K562 (cell line): ENCODE measurements around the gene VRK3. TPM values are rescaled to one million over a fixed set of nuclear protein-coding genes. Genes with fewer than 3 reads are reported as not detected.

Experiments
- BCOR ChIP-seq: fragments of 450-650 bp; IDR thresholded peaks from 2 replicates; pipeline ENCODE4 v1.6.1; 2016
- CBFB ChIP-seq: sonication (generic); formaldehyde crosslinking; IDR thresholded peaks from 2 replicates; pipeline ENCODE4 v1.4.0; 2020; ENCODE audit warnings: mild to moderate bottlenecking, missing genetic modification reagents
- CHD1 ChIP-seq: fragments of 200-600 bp; sonication (generic); IDR thresholded peaks from one replicate; pipeline ENCODE4 v1.6.1; 2012; ENCODE audit warnings: mild to moderate bottlenecking, moderate library complexity, low read length, inconsistent platforms
- ELF1 ChIP-seq: fragments of 200-800 bp; sonication (Bioruptor generic); IDR thresholded peaks from 2 replicates; pipeline ENCODE4 v1.6.1; 2016; ENCODE audit warnings: missing genetic modification characterization, missing compliant biosample characterization
- EP400 ChIP-seq: fragments of 450-650 bp; IDR thresholded peaks from 2 replicates; pipeline ENCODE4 v1.6.1; 2017; ENCODE audit warnings: antibody characterized with exemption, mild to moderate bottlenecking, moderate library complexity
- GABPB1 ChIP-seq: sonication (generic); formaldehyde crosslinking; IDR thresholded peaks from 2 replicates; pipeline ENCODE4 v1.8.0; 2022; ENCODE audit warnings: mild to moderate bottlenecking, missing genetic modification reagents
- HNRNPL ChIP-seq: fragments of 200-400 bp; formaldehyde crosslinking; IDR thresholded peaks from 2 replicates; pipeline ENCODE4 v1.6.1; 2017; ENCODE audit warnings: low read depth, mild to moderate bottlenecking, low read length
- MCM2 ChIP-seq: fragments of 450-650 bp; IDR thresholded peaks from 2 replicates; pipeline ENCODE4 v1.6.1; 2017; ENCODE audit warnings: low read depth, mild to moderate bottlenecking
- NFRKB ChIP-seq: fragments of 450-650 bp; IDR thresholded peaks from 2 replicates; pipeline ENCODE4 v1.6.1; 2016; ENCODE audit warnings: low read depth
- POLR2A ChIP-seq: fragments of 450-650 bp; conservative IDR thresholded peaks from 2 replicates; pipeline ENCODE4 v1.6.1; 2016
- PTBP1 ChIP-seq: fragments of 200-400 bp; formaldehyde crosslinking; IDR thresholded peaks from 2 replicates; pipeline ENCODE4 v1.6.1; 2017; ENCODE audit warnings: low read depth, low read length
- RNF2 ChIP-seq: sonication (generic); IDR thresholded peaks from 2 replicates; pipeline ENCODE4 v1.6.1; 2016
- SETDB1 ChIP-seq: IDR thresholded peaks from one replicate; pipeline ENCODE4 v1.6.1; 2012; ENCODE audit warnings: low read length, control low read depth, inconsistent platforms
- TCF7 ChIP-seq: sonication (generic); IDR thresholded peaks from 2 replicates; pipeline ENCODE4 v1.6.1; 2016; ENCODE audit warnings: antibody characterized with exemption, borderline replicate concordance
- ZC3H4 ChIP-seq: sonication (generic); formaldehyde crosslinking; IDR thresholded peaks from 2 replicates; pipeline ENCODE4 v1.9.0; 2021; ENCODE audit warnings: missing genetic modification reagents, borderline replicate concordance
- ZNF696 ChIP-seq: fragments of 250-450 bp; sonication (Bioruptor Pico); conservative IDR thresholded peaks from 2 replicates; pipeline ENCODE4 v1.4.0; 2020; ENCODE audit warnings: mild to moderate bottlenecking, moderate library complexity
- ZNF75A ChIP-seq: fragments of 450-650 bp; formaldehyde crosslinking; IDR thresholded peaks from 2 replicates; pipeline ENCODE4 v1.4.0; 2020; ENCODE audit warnings: mild to moderate bottlenecking
- ZZZ3 ChIP-seq: fragments of 450-650 bp; IDR thresholded peaks from 2 replicates; pipeline ENCODE4 v1.6.1; 2016; ENCODE audit warnings: antibody characterized with exemption, mild to moderate bottlenecking, moderate library complexity
- polyA plus RNA-seq, 8 experiments: library from polyadenylated mRNA; depleted of rRNA in 4 of 8; stranded (reverse) in 5 of 8; unstranded in 3 of 8; fragments of >200 nt; fragmentation: Nextera tagmentation in 2 of 8; fragmentation: Illumina TruSeq in 1 of 8; extraction: Ambion mirVana in 2 of 8; extraction: Trizol in 1 of 8; gene quantifications; 2 replicates each; pipeline versions ENCODE4 v1.2.1 to v1.2.3, GENCODE V29; 2011 to 2014; ENCODE audit warnings: inconsistent platforms in 1 of 8, missing spikeins in 1 of 8
- total RNA-seq, 7 experiments: library from RNA; depleted of rRNA in 6 of 7; stranded (reverse); fragments of >200 nt in 6 of 7; fragmentation: Illumina TruSeq in 2 of 7; extraction: Trizol in 2 of 7; gene quantifications; 2 replicates each; pipeline versions ENCODE4 v1.2.1 to v1.2.3, GENCODE V29; 2011 to 2021; ENCODE audit warnings: low replicate concordance in 1 of 7
- TF ChIP-seq, protein P1 (sequence below), 2 experiments: fragments of 450-650 bp in 1 of 2; sonication (generic) in 1 of 2; formaldehyde crosslinking in 1 of 2; IDR thresholded peaks; 2 replicates each; pipeline versions ENCODE4 v1.7.1 to v1.9.0; 2016 to 2022; ENCODE audit warnings: inconsistent platforms in 1 of 2, mild to moderate bottlenecking in 1 of 2, missing genetic modification reagents in 1 of 2
- TF ChIP-seq, protein P2 (sequence below): fragments of 450-650 bp; conservative IDR thresholded peaks from 2 replicates; pipeline ENCODE4 v1.6.1; 2016; ENCODE audit warnings: missing genetic modification characterization, low read depth, mild to moderate bottlenecking, control low read depth, missing compliant biosample characterization

VRK3 gene
- total and polyA plus RNA-seq, 9 of the 15 experiments (the other 6 are each of a cell fraction or from before 2014, with no cell fraction given): 25.6 to 94.3 (median 42.9) TPM

DNA sequence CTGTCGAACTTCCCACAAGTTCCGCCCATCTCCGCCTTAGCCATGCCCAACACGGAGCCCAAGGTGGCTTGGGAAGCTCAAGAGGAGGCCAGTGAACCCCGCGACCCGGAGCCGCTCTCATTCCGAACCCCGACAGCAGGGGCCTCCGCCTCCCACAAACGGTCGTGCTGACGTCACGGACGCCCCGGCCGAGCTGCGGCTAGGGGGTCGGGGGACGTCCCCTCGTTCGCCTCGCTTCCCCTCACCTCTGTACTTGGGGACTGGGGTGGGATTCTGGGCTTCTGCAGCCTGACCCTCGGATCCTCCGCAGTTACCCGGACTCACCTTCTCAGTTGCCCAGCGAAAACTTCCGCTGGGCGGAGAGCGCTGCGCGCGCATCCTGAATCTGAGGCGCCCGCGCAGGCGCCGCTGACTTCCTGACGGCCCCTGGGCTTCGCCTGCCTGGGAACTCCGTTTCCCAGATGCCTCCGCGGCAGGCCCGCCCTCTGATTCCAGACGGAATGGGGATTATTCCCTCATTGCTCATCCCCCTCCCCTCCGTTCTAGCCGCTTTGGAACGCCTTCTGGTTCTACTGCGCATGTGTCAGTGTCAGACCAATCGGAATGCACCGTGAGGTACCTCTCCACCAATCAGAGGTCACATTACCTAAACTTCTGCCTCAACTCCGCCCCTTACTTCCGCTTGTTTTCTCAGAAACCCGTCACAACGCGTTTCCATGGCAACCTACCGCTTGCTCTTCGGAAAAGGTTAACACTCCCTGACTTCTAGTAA, at the start of gene VRK3 (continued):
- TF ChIP-seq, protein P1, sequence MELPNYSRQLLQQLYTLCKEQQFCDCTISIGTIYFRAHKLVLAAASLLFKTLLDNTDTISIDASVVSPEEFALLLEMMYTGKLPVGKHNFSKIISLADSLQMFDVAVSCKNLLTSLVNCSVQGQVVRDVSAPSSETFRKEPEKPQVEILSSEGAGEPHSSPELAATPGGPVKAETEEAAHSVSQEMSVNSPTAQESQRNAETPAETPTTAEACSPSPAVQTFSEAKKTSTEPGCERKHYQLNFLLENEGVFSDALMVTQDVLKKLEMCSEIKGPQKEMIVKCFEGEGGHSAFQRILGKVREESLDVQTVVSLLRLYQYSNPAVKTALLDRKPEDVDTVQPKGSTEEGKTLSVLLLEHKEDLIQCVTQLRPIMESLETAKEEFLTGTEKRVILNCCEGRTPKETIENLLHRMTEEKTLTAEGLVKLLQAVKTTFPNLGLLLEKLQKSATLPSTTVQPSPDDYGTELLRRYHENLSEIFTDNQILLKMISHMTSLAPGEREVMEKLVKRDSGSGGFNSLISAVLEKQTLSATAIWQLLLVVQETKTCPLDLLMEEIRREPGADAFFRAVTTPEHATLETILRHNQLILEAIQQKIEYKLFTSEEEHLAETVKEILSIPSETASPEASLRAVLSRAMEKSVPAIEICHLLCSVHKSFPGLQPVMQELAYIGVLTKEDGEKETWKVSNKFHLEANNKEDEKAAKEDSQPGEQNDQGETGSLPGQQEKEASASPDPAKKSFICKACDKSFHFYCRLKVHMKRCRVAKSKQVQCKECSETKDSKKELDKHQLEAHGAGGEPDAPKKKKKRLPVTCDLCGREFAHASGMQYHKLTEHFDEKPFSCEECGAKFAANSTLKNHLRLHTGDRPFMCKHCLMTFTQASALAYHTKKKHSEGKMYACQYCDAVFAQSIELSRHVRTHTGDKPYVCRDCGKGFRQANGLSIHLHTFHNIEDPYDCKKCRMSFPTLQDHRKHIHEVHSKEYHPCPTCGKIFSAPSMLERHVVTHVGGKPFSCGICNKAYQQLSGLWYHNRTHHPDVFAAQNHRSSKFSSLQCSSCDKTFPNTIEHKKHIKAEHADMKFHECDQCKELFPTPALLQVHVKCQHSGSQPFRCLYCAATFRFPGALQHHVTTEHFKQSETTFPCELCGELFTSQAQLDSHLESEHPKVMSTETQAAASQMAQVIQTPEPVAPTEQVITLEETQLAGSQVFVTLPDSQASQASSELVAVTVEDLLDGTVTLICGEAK (IDR thresholded peaks at IDR 0.05): peak; percentile 77; the same call in 1 of the 2 replicates
- TF ChIP-seq, protein P1 (CRISPR knock-in tag; IDR thresholded peaks at IDR 0.05): no peak
- TF ChIP-seq SETDB1 (no peak), ZNF75A (CRISPR knock-in tag) (no peak), ELF1 (peak; percentile 93), CBFB (CRISPR knock-in tag) (no peak), BCOR (no peak), GABPB1 (CRISPR knock-in tag) (0 out of 2 replicates have a peak, but pooled peaks have one; percentile 20), ZC3H4 (CRISPR knock-in tag) (no peak), MCM2 (no peak), ZNF696 (no peak), RNF2 (no peak), NFRKB (no peak), POLR2A (peak; percentile 84), CHD1 (no peak), EP400 (peak; percentile 38; the same call in 1 of the 2 replicates), TCF7 (no peak), PTBP1 (no peak), ZZZ3 (no peak), HNRNPL (no peak)
- TF ChIP-seq, protein P2, sequence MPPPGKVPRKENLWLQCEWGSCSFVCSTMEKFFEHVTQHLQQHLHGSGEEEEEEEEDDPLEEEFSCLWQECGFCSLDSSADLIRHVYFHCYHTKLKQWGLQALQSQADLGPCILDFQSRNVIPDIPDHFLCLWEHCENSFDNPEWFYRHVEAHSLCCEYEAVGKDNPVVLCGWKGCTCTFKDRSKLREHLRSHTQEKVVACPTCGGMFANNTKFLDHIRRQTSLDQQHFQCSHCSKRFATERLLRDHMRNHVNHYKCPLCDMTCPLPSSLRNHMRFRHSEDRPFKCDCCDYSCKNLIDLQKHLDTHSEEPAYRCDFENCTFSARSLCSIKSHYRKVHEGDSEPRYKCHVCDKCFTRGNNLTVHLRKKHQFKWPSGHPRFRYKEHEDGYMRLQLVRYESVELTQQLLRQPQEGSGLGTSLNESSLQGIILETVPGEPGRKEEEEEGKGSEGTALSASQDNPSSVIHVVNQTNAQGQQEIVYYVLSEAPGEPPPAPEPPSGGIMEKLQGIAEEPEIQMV: no peak
